HepG2 (cell line): Measurements from ENCODE around the gene CENPO. TPM values are rescaled to one million over a fixed set of nuclear protein-coding genes. Genes with fewer than 3 reads are reported as not detected.
"Not testable (repeated sequence)": the region's sequence is repeated elsewhere in the genome, so short reads cannot be mapped to it uniquely, and the experiment has no call there.

ENCODE experiments used
- ATAC-seq: fragments of 200-7000 bp; cut with Tn5 transposase; 3 replicates; pipeline ENCODE4 v1.9.1; 2020; ENCODE audit warnings: mild to moderate bottlenecking, moderate library complexity
- BruUV-seq: library from RNA; stranded (reverse); fragments of 400-500 nt; replicated peaks from 2 replicates; lab custom pipeline; 2021; lab: Mats Ljungman, UMichigan
- CTCF ChIA-PET: fragments of 300-600 bp; formaldehyde crosslinking; extraction: SDS; loops from one replicate; lab custom pipeline; 2021; ENCODE audit warnings: low total read pairs, inconsistent platforms, low intra/inter-chr PET ratio; lab: Yijun Ruan, JAX
- POLR2A ChIA-PET: fragments of 350-600 bp; sonication (Branson Sonifier 250); formaldehyde crosslinking; loops from one replicate; lab custom pipeline; 2020; ENCODE audit warnings: antibody characterized with exemption, inconsistent platforms; lab: Yijun Ruan, JAX
- DNase-seq: peaks from one replicate; pipeline ENCODE4 v3.0.0-alpha.2; 2015; ENCODE audit warnings: low spot score
- FAIRE-seq: peaks from 3 replicates; lab custom pipeline; 2011; peaks lifted over from hg19 to GRCh38; lab: Jason Lieb, UNC
- H2AFZ ChIP-seq: one replicate; pipeline ENCODE4 v1.6.1; 2011; ENCODE audit warnings: low read length, inconsistent platforms
- H3K27ac ChIP-seq: fragments of 300-600 bp; 3 replicates; pipeline ENCODE4 v1.8.0; 2011; ENCODE audit warnings: mixed run types, mild to moderate bottlenecking, mixed read lengths, low read length, inconsistent platforms; ENCODE audit not compliant: insufficient read depth; ENCODE audit errors: extremely low read length
- H3K27me3 ChIP-seq, 2 experiments: fragments of 200-600 bp in 1 of 2; 2 replicates in 1 of 2; 3 replicates in 1 of 2; pipeline versions ENCODE4 v1.6.0 to v1.8.0; 2011; ENCODE audit warnings: low read length in 2 of 2, mild to moderate bottlenecking in 2 of 2, moderate library complexity in 2 of 2, inconsistent platforms in 1 of 2; ENCODE audit not compliant: insufficient read depth in 2 of 2, control insufficient read depth in 1 of 2
- H3K36me3 ChIP-seq, 2 experiments: fragments of 200-600 bp in 1 of 2; replicated peaks in 1 of 2; 2 replicates in 1 of 2; 3 replicates in 1 of 2; pipeline versions ENCODE4 v1.5.1 to v1.8.0; 2011; ENCODE audit warnings: low read length in 2 of 2, inconsistent platforms in 1 of 2; ENCODE audit not compliant: insufficient read depth in 2 of 2, control insufficient read depth in 1 of 2
- H3K4me1 ChIP-seq: 2 replicates; pipeline ENCODE4 v1.5.1; 2012; ENCODE audit warnings: low read length, inconsistent platforms; ENCODE audit not compliant: insufficient read depth
- H3K4me2 ChIP-seq: 2 replicates; pipeline ENCODE4 v1.6.0; 2011; ENCODE audit warnings: low read depth, low read length, inconsistent platforms
- H3K4me3 ChIP-seq, 3 experiments: fragments of 200-600 bp in 1 of 3; sonication (generic), shearing (Covaris generic) in 1 of 3; replicated peaks in 1 of 3; 2 replicates each; pipeline ENCODE4 v1.5.1; 2011 to 2016; ENCODE audit warnings: low read length in 3 of 3, inconsistent platforms in 2 of 3, low read depth in 2 of 3, mild to moderate bottlenecking in 2 of 3, control low read depth in 1 of 3, mixed read lengths in 1 of 3; ENCODE audit not compliant: insufficient read depth in 1 of 3
- H3K79me2 ChIP-seq: one replicate; pipeline ENCODE4 v1.6.1; 2011; ENCODE audit warnings: low read length, inconsistent platforms; ENCODE audit not compliant: insufficient read depth
- H3K9ac ChIP-seq: 2 replicates; pipeline ENCODE4 v1.6.0; 2011; ENCODE audit warnings: mild to moderate bottlenecking, low read depth, low read length, inconsistent platforms; ENCODE audit not compliant: insufficient read depth
- H3K9me3 ChIP-seq: 2 replicates; pipeline ENCODE4 v1.5.1; 2012; ENCODE audit warnings: mild to moderate bottlenecking, low read length
- H4K20me1 ChIP-seq: 2 replicates; pipeline ENCODE4 v1.6.0; 2011; ENCODE audit warnings: inconsistent platforms, mild to moderate bottlenecking, low read length, moderate library complexity; ENCODE audit not compliant: insufficient read depth
- CC2D1A ChIP-seq: sonication (generic); formaldehyde crosslinking; IDR thresholded peaks from 2 replicates; pipeline ENCODE4 v1.8.1; 2023; ENCODE audit warnings: mild to moderate bottlenecking, missing genetic modification reagents
- HNRNPH1 ChIP-seq: fragments of 200-400 bp; formaldehyde crosslinking; optimal IDR thresholded peaks from 2 replicates; pipeline ENCODE3; 2017; ENCODE audit warnings: mild to moderate bottlenecking, low read depth, low read length
- ISX ChIP-seq: sonication (generic); formaldehyde crosslinking; conservative IDR thresholded peaks from 2 replicates; pipeline ENCODE4 v1.5.0; 2020; ENCODE audit warnings: missing genetic modification reagents
- MXD3 ChIP-seq: IDR thresholded peaks from 2 replicates; pipeline ENCODE4 v1.6.1; 2016; ENCODE audit warnings: mild to moderate bottlenecking, missing biosample characterization, missing genetic modification reagents
- NCOA1 ChIP-seq: sonication (generic); formaldehyde crosslinking; IDR thresholded peaks from 2 replicates; pipeline ENCODE4 v1.9.0; 2021; ENCODE audit warnings: missing genetic modification reagents
- REPIN1 ChIP-seq: sonication (generic); formaldehyde crosslinking; IDR thresholded peaks from 2 replicates; pipeline ENCODE4 v1.8.0; 2022; ENCODE audit warnings: missing genetic modification reagents, low read depth, mild to moderate bottlenecking, borderline replicate concordance
- SALL2 ChIP-seq: sonication (generic); formaldehyde crosslinking; IDR thresholded peaks from 2 replicates; pipeline ENCODE4 v1.8.1; 2023; ENCODE audit warnings: mild to moderate bottlenecking, missing genetic modification reagents, inconsistent platforms
- SMARCC2 ChIP-seq: fragments of 450-650 bp; IDR thresholded peaks from 2 replicates; pipeline ENCODE4 v1.6.1; 2017; ENCODE audit warnings: antibody characterized with exemption, mild to moderate bottlenecking
- SMARCE1 ChIP-seq: fragments of 450-650 bp; IDR thresholded peaks from 2 replicates; pipeline ENCODE4 v1.6.1; 2017; ENCODE audit warnings: borderline replicate concordance
- SRSF9 ChIP-seq: fragments of 200-400 bp; formaldehyde crosslinking; IDR thresholded peaks from 2 replicates; pipeline ENCODE4 v1.6.1; 2018; ENCODE audit warnings: borderline replicate concordance, mild to moderate bottlenecking, low read depth, low read length; ENCODE audit not compliant: insufficient read depth, poor library complexity, severe bottlenecking
- STAG1 ChIP-seq: sonication (generic); formaldehyde crosslinking; IDR thresholded peaks from 2 replicates; pipeline ENCODE4 v1.4.0; 2020; ENCODE audit warnings: missing genetic modification reagents
- THAP11 ChIP-seq: IDR thresholded peaks from 2 replicates; pipeline ENCODE4 v1.6.1; 2016; ENCODE audit warnings: missing biosample characterization, missing genetic modification reagents
- ZBTB43 ChIP-seq: sonication (generic); formaldehyde crosslinking; conservative IDR thresholded peaks from 2 replicates; pipeline ENCODE4 v1.4.0; 2020; ENCODE audit warnings: missing genetic modification reagents
- ZNF24 ChIP-seq: fragments of 450-650 bp; IDR thresholded peaks from 2 replicates; pipeline ENCODE4 v1.6.1; 2017; ENCODE audit warnings: antibody characterized with exemption, mild to moderate bottlenecking
- ZNF564 ChIP-seq: sonication (generic); formaldehyde crosslinking; IDR thresholded peaks from 2 replicates; pipeline ENCODE4 v1.8.1; 2023; ENCODE audit warnings: mild to moderate bottlenecking, missing genetic modification reagents
- ZNF589 ChIP-seq: sonication (generic); formaldehyde crosslinking; conservative IDR thresholded peaks from 2 replicates; pipeline ENCODE4 v1.8.0; 2022; ENCODE audit warnings: mild to moderate bottlenecking, moderate library complexity, missing genetic modification reagents
- ZNF629 ChIP-seq: sonication (generic); formaldehyde crosslinking; conservative IDR thresholded peaks from 2 replicates; pipeline ENCODE4 v1.5.0; 2020; ENCODE audit warnings: missing genetic modification reagents
- ZSCAN29 ChIP-seq: sonication (generic); formaldehyde crosslinking; conservative IDR thresholded peaks from 2 replicates; pipeline ENCODE4 v1.4.0; 2020; ENCODE audit warnings: mild to moderate bottlenecking, missing genetic modification reagents
- WGBS: methylation state at CpG from one replicate; pipeline ENCODE4 v1.1.6; 2017; ENCODE audit warnings: low lambda C conversion rate; 5-methylcytosine and 5-hydroxymethylcytosine counted together
- in situ Hi-C: cut with HindIII; loops from 2 replicates; pipeline ENCODE4 v1.10.0; 2017; ENCODE audit warnings: low pct_unique_long_range_greater_than_20kb; ENCODE audit not compliant: extremely low pct_ligation_motif_present
- intact Hi-C: fragments of 100-400 bp; cut with micrococcal nuclease; formaldehyde crosslinking; loops from one replicate; pipeline ENCODE4 v1.10.0; 2022; ENCODE audit not compliant: unreplicated experiment
- polyA plus RNA-seq, 8 experiments: library from polyadenylated mRNA; depleted of rRNA in 3 of 8; stranded (reverse) in 7 of 8; unstranded in 1 of 8; fragments of >200 nt; fragmentation: Illumina TruSeq in 4 of 8; extraction: Trizol in 4 of 8; gene quantifications; 2 replicates each; pipeline versions ENCODE4 v1.2.1 to v1.2.3, GENCODE V29; 2011 to 2016; ENCODE audit warnings: low read depth in 4 of 8, missing spikeins in 1 of 8, mixed read lengths in 1 of 8; ENCODE audit not compliant: insufficient read depth in 1 of 8
- total RNA-seq, 5 experiments: library from RNA; depleted of rRNA; stranded (reverse); fragments of >200 nt; fragmentation: Illumina TruSeq; extraction: Trizol; gene quantifications; 2 replicates each; pipeline ENCODE4 v1.2.3, GENCODE V29; 2016; ENCODE audit warnings: low read depth in 1 of 5

CENPO gene
- total and polyA plus RNA-seq, 2 of the 13 experiments (the other 11 are each of a cell fraction or from before 2014, with no cell fraction given): 19.7 to 35.5 TPM

- TF ChIP-seq MXD3: no peak
- TF ChIP-seq STAG1 (CRISPR knock-in tag): no peak
- TF ChIP-seq SMARCE1: no peak
- no peak for TF ChIP-seq SALL2 (CRISPR knock-in tag)
- TF ChIP-seq ZSCAN29 (CRISPR knock-in tag): no peak
- TF ChIP-seq ZNF24: no peak
- TF ChIP-seq NCOA1: no peak
- TF ChIP-seq ZNF629: peak; percentile 72
- TF ChIP-seq ZBTB43 (CRISPR knock-in tag): no peak
- no peak for TF ChIP-seq REPIN1 (CRISPR knock-in tag)
- no peak for TF ChIP-seq THAP11 (CRISPR knock-in tag)
- TF ChIP-seq HNRNPH1: no peak
- TF ChIP-seq, all 625 proteins: peak for 13
These were observed 673 bp downstream of the CENPO start (continued) for GRCh38 chr2:24793761-24794435.

- in situ Hi-C loops: loop anchor here (10.0 kb wide), 1 partner anchor 303 kb away; the partner anchor contains the start of gene NCOA1
- TF ChIP-seq SRSF9 (no peak), CC2D1A (CRISPR knock-in tag) (no peak), ZNF564 (CRISPR knock-in tag) (no peak), ISX (no peak), ZNF589 (CRISPR knock-in tag) (no peak), SMARCC2 (no peak)
- no peaks in the 10 kb centered on the region; a peak in 1 of 5 replicates for H3K27me3 ChIP-seq
- H2AFZ ChIP-seq: no peak overlapping the region
- H3K4me3 ChIP-seq: no peak overlapping the region
- H3K36me3 ChIP-seq: peaks cover 5 to 19% of the 10 kb centered on the region in 2 experiments
- intact Hi-C loops: no loop called here
- H3K4me1 ChIP-seq: peaks cover 30% of the 10 kb centered on the region
- DNase-seq (no peak), FAIRE-seq (no peak), ATAC-seq (no peak)
- 93% methylated on average over 2 of the region's 2 CpGs for WGBS
- BruUV-seq: no TSS peak
- H3K27ac ChIP-seq: no peak overlapping the region
- ChIA-PET POLR2A (no interaction called here), CTCF (no interaction called here)
- no peak overlapping the region for H3K9ac ChIP-seq
- no peak overlapping the region for H3K4me2 ChIP-seq
- peaks cover 63% of the 10 kb centered on the region for H3K79me2 ChIP-seq
- H4K20me1 ChIP-seq: no peaks in the 10 kb centered on the region
- H3K9me3 ChIP-seq: no peaks in the 10 kb centered on the region
These were observed 4.4 kb downstream of the CENPO start for GRCh38 chr2:24797644-24798043.

GRCh38 chr2:24800487-24800886 is 7.3 kb downstream of the CENPO start:
- H2AFZ ChIP-seq, H4K20me1 ChIP-seq, in situ Hi-C loops, ATAC-seq, H3K4me3 ChIP-seq, H3K9ac ChIP-seq, CTCF ChIA-PET, BruUV-seq, POLR2A ChIA-PET, DNase-seq, H3K9me3 ChIP-seq, intact Hi-C loops, H3K27me3 ChIP-seq, H3K27ac ChIP-seq, H3K4me2 ChIP-seq, FAIRE-seq: not testable (repeated sequence)
- Histone ChIP-seq H3K36me3 (peaks cover 5 to 20% of the 10 kb centered on the region in 2 experiments), H3K79me2 (peaks cover 47% of the 10 kb centered on the region), H3K4me1 (peaks cover 15% of the 10 kb centered on the region)
- 98% methylated on average over 5 of the region's 5 CpGs for WGBS
